GM04503 (cell line): ENCODE measurements around the gene KRT10.
A peak's percentile ranks its signal among the peaks of the same experiment; 100 is the strongest.
"Not testable (repeated sequence)": the region's sequence is repeated elsewhere in the genome, so short reads cannot be mapped to it uniquely, and the experiment has no call there.

Source experiments
- DNase-seq: peaks from one replicate; pipeline ENCODE4 v3.0.0-alpha.2; 2012; ENCODE audit warnings: low read depth

The KRT10 gene

DNA sequence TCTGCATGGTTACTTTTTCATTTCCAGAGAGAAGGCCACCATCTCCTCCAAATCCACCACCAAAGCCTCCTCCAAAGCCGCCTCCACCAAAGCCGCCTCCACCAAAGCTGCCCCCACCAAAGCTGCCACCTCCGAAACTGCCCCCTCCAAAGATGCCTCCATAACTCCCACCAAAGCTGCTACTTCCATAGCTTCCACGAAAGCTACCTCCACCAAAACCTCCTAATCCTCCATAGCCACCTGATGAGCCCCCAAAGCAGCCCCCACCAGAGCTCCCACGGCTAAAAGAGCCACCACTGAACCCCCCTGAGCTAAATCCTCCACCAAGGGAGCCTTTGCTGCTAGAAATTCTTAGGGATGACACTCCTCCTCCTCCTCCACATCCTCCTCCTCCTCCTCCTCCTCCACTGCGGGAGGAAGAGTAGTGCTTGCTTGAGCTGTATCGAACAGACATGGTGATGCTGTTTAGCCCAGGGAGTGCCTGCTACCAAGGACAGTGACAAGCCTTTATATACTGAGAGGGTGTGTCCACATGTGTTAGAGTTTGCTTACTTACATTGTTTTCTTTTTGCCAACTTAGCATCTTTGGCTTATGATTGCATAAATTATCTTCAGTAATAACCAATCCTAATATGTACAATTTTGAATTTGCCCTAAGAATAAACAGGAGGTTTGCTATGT lies at the start of gene KRT10:
KRT10 (minus strand) TSS at position 483 of the 681 bp plus-strand sequence; CDS start at position 454, 29 bp downstream.
- DNase-seq: no peak

DNA sequence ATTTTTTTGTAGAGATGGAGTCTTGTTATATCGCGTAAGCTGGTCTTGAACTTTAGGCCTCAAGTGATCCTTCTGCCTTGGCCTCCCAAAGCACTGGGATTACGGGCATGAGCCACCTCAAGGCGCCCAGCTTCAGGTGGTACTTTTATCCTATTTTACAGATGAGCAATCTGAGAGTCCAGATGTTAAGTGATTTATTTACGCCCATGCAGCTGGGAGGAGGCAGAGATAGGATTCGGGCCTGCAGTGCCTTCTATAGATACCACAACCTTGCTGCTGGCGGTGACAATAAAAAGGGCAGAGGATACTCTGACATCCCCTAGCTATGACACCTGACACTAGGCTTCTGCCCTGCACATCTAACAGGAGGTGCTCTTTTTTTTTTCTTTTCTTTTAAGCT lies 48.9 kb upstream of the KRT10 start:
- no peak for DNase-seq

DNA sequence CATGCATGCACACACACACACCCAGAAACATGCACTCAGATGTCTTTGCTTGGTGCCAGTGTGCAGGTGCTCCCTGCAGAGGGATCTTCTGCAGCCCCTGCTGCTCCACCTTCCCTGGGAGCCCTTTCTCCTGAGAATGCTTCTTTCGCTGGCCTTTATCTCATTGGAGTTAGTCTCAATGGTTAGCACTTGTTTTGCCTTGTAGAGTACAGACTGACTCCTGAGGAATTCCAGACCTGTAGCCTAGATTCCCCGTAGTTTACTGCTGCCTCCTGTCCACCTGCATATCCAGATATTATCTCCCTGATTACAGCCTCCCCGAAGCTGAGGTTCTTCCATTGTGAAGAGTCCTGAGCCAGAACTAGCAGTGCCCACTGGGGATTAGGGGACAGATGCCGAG lies 47.7 kb upstream of the KRT10 start:
- no peak for DNase-seq

DNA sequence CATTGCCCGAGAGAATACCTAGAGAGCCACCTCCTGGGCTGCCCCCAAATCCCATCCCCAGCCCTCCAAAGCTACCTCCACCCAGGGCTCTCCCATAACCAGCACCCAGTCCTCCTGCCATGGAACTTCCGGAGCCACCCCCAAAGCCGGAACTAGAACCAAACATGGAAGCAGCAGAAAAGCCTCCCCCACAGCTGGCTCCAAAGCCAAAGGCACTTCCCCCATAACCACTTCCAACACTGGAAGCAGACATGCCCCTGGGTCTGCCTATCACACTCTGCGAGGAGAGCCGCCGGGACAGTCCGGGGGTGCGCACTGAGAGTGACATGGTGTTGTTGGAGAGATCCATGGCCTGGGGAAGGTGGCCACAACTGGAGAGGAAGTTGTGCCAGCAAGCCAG lies 44.4 kb upstream of the KRT10 start, which contains the start of gene KRT12:
KRT12 (minus strand) TSS at position 386 of the 400 bp plus-strand sequence; CDS start at position 349, 37 bp downstream.
- DNase-seq: no peak

DNA sequence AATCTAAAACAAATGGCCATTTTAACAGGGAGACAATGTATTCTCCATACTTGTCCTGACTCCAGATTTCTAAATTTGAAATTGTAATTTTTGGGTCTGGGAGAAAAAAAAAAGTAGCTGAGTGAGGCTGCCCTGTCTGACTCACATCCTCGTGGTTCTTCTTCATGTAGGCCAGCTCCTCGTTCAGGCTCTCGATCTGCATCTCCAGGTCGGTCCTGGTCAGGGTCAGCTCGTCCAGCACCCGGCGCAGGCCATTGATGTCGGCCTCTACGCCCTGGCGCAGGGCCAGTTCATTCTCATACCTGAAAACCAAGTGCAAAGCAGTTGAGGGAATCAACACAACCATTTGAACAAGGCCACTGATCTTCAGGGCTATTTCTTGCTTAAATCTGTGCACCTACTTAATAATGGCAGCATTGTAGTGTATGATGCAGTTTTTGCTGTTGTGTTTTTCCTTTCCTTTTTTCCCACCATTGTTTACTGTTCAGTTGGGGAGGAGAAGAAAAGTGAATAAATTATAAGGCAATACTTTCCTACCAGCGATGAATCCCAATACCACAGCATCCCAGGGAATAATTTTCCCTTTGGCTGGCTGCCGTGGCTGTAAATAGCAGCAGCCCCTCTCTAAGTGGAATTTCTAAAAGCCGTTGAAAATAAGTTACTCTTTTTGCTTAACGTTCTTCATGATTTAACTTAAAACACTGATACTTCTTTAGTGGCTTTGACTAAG lies 42.4 kb upstream of the KRT10 start:
- DNase-seq: no peak

DNA sequence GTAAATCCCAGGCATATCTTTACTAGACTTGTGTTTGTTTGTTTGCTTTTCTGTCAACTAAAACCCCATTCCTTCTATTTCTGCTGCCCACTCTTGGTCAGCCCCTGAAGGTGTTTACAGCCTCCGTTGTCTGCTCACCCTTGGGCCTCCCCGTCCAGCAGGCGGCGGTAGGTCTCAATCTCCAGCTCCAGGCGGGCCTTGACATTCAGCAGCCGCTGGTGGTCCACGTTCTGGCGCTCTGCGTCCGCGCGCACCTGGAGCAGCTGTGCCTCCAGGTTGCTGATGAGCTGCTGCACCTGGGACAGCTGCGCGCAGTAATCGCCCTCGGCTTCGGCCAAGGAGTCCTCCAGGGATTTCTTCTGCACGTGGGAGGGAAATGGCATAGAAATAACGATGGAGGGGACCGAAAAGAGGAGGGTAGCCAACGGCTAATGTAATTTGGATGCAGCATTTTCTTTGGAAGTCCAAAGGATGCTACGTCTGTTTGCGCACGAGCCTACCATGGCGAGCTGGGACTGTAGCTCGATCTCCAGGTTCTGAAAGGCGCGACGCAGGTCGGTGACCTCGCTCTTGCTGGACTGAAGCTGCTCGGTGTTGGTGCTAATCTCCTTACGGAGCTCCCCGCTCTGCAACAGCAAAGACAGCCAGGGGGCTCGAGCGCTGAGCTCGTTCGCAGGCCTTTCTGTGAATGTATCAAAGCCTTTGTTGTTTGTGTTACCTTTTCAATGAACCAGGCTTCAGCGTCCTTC lies 40.7 kb upstream of the KRT10 start:
- DNase-seq: no peak

DNA sequence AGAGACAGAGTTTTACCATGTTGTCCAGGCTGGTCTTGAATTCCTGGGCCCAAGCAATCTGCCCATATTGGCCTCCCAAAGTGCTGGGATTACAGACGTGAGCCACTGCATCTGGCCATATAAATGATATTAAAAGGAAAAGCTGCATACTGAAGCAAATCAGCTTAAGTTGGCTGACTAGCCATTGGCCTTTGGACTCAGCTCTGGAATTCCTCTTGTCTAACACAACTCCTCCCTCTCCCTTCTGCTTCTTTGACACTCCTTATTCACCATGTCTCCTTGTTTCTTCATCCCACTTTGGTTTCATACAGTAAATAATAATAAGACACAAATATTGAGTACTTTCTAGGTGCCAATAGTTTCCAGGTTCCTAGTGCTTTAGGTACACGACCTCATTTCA lies 37.1 kb upstream of the KRT10 start:
- DNase-seq: no peak

DNA sequence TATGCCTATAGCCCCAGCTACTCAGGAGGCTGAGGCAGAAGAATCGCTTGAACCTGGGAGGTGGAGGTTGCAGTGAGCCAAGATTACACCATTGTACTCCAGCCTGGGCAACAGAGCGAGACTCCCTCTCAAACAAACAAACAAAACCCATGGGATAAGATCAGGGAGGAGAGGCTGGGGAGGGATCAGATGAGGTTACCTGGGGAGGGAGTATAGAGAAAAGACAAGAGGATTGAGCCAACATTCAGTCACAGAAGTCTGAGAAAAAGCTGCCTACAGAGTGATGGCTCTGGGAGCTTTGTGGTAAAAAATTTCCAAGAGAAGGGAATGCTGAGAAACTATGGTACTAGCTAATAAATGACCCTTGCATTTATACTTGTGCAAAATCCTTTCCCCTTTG lies 36.3 kb upstream of the KRT10 start:
- DNase-seq: not testable (repeated sequence)

DNA sequence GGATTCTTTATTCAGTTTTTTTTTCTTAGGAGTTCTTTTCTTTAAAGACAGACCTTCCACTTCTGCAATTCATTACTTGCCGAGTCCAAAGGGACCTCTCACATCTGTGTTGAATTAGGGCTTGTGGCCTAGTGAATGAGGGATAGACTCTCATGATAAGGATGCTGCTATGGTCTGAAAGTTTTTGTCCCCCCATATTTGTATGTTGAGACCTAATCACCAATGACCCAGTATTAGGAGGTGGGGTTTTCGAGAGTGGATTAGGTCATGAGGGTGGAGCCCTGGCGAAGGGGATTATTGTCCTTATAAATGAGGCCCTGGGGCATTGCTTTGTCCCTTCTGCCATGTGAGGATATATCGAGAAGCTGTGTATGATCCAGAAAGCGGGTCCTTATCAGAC lies 35.1 kb upstream of the KRT10 start:
- DNase-seq: peak; percentile 49

DNA sequence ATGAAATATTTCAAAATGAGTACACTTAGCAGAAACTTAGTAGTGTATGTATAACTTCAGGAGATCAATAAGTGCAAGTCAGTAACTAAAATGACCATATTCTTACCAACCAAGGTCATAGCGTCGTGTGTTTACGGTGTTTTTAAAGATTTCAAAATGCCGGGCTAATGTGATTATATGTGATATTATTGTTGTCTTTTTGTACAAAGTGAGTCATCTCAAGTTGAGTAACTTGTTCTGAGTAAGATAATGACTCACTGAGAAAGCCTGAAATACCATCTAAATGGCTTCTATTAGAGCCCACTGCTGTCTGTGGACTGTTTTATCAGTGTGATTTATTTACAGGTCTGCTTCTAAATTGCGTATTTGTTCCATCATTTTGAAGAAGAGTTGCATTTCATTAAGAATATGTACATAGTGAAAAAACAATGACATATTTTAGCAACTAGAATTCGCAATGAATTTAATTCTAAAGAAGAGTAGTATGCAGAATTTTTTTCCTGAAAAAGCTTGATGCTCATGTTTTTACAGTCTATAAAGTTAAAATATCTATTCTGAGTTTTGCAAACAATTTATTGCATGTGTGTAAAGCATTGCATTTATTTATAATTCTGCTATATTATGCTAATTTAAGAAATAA lies 31.9 kb upstream of the KRT10 start:
- peak; percentile 82 for DNase-seq

DNA sequence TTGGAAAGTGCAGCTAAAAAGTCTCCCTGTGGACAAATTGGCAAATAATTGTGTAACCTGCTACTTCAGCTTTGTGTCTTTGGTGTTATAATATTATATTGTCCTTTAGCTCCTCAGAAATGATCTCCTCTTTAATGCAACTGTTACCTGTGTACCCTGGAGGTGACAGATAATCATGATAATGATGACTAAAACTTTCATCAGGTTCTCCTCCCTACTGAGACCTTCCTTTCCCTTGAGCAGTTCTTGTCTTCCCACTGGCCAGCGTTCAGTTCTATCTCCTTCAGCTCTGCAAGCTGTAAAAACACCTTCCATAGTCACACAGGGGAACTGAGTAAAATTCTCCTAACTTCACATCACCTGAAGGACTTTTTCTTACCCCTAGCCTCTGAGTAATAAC lies 29.9 kb upstream of the KRT10 start:
- no peak for DNase-seq

DNA sequence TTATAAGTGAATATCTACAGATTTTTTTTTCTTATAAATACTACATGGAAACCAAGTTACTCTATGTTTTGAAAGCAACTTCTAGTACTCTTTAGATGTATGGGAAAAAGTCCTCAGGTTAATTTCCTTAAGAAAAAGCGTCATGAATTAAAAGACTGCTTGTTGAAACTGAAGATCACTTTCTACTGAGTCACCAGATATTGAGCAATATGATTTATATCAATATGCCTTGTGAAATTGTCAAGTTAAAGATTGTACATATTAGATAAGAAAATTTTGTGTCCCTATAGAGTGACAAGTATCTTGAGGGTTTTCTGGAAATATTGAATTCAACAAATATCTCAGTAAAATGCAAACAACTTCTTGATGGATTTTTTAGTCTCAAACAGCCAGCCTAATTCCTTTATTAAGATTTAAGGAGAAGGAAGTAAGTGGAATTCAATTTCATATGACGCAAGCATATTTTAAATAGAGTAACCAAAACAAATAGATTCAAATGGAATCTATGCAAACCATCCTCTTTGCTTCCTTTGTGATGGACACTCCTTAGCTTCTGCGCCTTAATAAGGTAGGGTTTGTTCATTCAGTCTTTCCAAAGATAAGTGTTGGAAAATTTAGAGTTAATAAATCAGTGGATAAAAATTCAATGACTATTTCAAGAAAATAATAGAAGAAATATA lies 28.0 kb upstream of the KRT10 start:
- DNase-seq: no peak

DNA sequence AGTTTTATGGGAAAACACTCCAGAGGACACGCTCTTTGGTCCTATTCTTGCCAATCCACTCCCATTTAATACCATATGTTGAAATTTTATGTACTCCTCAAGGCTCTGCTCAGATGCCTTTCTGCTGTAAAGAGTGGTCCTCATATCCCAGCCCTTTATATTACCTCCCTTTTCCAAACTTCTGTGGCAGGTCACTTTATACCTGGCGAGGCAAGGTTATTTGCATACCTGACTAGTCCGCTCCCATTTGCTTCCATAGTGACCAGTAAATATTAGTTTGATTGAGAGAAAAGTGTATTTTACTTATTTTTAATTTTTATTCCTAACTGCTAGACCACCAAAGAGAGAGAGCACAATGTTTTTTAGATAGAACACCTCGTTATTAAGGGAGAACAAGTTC lies 27.3 kb upstream of the KRT10 start:
- DNase-seq: no peak

DNA sequence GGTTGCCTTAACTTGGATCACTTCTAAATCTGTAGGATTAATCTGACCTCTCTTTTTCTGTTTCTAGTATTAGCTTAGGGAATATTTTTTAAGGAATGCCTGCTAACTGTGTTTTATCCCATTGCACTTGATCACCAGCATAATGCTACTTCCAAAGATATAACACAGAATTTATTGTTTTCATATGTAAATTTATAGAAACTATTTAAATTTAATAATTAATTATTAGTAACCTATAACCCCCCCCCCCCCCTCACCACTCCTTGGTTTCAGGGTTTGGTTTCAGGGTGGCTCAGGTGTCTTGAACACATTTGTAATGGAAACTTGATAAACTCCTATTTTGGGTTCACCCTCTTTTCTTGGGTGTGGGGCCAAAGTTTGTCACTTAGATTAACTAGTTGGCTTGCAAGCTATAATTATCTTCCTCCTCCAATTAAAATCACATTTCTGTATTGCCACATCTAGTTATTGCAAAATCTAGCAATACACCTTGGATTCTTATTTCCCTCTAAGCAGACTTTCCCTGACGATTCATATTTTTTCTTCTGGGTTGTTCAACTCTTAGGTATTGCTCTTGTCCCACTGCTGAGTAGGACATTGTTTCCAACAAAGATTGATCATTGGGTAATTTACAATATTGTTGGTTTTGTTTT lies 26.3 kb upstream of the KRT10 start:
- DNase-seq: no peak

DNA sequence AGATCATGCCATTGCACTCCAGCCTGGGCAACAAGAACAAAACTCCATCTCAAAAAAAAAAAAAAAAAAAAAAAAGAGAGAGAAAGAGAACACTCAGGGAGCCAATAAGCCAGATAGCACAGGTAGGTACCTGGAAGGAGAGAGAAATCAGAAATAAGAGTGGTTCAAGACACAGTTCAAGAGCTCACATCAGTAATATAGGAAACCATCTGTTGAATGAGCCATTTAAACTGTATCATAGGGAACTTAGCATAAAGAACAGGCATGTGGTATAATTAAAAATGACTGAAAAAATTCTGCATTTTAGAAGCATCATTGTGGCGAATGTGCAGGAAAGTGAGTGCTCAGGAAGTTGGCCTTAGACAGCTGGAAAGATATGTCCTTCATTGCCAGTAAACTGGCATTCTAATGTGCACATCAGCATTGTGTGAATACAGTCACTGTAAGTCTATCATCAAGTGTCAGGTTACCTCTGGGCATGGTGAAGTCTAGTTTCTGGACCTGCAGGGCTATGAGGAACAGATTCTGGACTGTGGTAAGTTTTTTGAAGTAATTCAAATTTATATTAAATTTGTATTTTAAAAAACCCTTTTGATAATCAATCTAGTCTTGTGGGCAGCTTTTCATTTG lies 24.2 kb upstream of the KRT10 start:
- no peak for DNase-seq

DNA sequence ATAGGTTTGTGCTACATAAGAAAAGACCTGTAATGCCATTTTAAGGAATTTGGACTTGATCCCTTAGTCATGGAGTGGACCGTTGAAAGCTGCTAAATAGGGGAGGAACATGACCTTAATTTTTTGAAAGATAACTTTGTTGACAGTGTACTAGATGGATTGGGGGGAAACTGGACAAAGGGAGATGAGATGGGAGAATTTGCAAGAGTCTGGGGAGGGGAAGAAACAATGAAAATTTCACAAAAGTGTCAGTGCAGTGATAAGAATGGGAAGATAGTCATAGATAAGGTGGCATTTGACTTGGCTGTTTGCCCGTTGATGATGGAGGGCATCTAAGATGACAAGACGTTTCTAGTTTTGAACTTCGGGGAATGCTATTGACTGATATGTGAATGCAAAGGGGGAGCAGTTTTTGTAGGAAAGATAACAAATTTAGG lies 22.3 kb upstream of the KRT10 start:
- DNase-seq: no peak

DNA sequence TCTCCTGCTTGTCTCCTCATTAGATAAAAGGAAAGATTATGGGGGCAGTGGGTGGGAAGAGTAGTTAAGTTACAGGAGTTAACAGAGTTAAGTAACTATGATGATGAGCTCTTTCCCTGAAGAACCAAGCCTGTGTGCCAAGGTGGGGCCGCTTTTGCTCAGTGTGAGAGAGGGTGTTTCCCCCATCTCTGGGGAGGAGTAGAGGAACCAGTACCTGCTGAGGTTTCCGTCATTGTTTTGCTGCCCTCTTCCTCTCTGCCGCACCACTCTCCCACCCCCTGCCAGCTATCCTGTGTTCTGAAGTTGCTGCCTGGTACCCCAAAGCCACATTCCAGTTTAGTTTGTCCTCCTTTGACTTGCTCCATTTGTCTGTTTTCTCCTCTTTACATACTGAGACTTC lies 20.8 kb upstream of the KRT10 start:
- DNase-seq: no peak

DNA sequence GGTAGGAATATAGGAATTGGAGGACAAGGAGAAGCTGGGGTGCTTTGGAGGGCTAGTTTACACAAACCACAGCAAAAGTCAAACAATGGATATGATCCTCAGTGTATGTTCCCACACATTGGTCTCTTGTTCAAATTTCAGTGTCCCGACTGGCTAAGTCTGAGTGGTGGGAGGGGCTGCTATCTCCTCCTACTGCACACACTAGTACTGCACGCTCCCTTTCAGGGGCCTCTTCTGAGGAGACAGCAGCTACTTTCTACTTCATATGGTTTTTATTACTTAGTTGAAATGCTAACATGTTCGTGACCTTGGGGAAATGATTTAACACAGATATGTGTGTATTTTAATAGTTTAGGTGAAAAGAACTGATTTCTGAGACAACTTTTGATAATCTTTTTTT lies 18.8 kb upstream of the KRT10 start:
- DNase-seq: no peak

DNA sequence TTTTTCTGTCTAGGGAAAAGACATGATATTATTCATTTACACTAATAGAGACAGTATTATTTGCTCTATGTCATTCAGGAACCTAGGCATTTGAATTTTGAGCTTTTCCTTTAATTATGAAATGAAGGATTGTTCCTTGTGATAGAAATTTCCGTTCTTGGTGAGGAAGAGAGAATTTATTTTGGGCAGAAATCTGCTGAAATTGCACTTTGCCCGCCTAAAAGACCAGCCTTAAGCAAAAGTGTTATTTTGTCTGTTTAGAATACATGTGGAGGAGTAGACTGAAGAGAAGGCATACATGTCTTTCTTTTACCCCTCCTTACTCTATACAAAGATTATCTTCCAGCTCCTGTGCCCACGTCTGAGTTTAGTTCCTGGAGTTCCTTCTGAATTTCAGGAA lies 16.8 kb upstream of the KRT10 start:
- no peak for DNase-seq

DNA sequence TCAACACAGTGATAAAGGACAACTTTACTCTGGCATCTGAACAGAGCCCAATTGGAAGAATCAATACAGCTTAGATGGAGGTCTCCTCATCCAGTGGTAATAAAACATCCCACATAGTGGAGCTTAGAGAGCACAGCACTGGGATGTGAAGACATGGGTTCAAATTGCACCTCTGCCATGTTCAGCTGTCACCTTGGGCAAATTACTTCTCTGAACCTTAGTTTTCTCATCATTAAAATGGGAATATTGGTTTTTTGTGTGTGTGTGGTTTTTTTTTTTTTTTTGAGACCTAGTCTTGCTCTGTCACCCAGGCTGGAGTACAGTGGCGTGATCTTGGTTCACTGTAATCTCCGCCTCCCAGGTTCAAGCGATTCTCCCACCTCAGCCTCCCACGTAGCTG lies 13.6 kb upstream of the KRT10 start:
- no peak for DNase-seq

DNA sequence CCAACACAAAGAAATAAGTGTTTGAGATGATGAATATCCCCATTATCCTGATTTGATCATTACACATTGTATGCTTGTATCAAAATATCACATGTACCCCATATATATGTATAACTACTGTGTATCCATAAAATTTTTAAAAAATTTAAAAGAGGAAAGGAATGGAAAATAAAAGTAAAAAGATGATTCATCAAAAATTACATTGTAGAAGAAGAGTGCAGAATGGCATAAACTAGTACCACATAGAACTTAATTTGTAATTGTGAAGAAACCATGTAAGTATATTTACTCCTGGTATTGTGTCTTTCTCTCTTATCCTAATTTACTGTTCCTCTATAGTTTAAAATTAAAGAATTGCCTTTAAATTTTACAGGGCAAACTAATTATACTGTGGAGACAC lies 11.5 kb upstream of the KRT10 start:
- DNase-seq: no peak
